GM12875 (cell line): Measurements from ENCODE around the gene LGI1.

ENCODE experiments used
- H3K4me3 ChIP-seq: one replicate; pipeline ENCODE4 v1.5.1; 2011; ENCODE audit warnings: low read depth, low read length, control low read depth
- CTCF ChIP-seq: IDR thresholded peaks from 2 replicates; pipeline ENCODE4 v1.5.1; 2011; ENCODE audit warnings: low read depth, mild to moderate bottlenecking, control low read depth, inconsistent platforms, low read length, moderate library complexity, borderline replicate concordance; ENCODE audit not compliant: insufficient read depth

The LGI1 gene

GRCh38 chr10:93777092-93777491, 19.4 kb downstream of the LGI1 start:
- H3K4me3 ChIP-seq = no peak overlapping the region
- TF ChIP-seq CTCF = no peak

DNA sequence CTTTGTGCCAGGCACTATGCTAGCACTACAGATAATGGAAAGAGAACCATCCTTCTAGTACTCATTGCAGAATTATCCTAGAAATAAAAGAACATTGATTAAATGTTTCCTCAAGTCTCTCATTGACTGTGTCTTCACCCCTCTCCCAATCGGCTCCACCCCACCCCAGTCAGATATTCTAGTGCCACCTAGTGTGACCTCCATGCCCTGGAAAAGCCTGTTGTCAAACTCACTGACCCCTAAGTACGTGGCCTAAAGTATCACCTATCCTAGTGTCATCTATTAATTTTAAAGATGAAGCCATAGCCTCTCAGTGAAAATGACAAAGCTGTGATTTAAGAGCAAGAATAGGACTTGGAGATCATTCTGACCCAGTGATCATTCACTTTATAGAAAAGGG, 26.3 kb downstream of the LGI1 start:
- TF ChIP-seq CTCF = no peak
- no peak overlapping the region for H3K4me3 ChIP-seq

- no peak overlapping the region for H3K4me3 ChIP-seq
- TF ChIP-seq CTCF = no peak
Observed at GRCh38 chr10:93788413-93789208, 30.9 kb downstream of the LGI1 start.

DNA sequence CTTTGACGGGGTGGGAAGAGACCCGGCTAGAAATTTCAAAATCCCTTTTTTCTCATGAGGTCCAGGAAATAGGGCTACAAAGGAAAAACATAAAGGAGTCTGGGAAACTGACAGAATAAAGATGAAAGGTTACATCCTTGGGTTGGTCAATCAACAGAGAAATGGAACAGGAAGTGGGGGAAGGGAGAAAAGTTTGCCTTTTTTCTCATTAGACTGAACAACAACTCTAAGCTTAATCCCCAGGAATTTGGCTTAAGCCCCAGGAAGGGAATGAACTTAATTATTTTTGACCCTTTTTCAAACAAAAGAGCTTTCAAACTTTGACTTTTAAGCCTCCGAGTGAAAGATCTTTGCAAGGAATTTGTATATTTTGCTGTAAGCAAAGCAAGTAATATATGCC, 32.7 kb downstream of the LGI1 start:
- H3K4me3 ChIP-seq = no peak overlapping the region
- no peak for TF ChIP-seq CTCF

DNA sequence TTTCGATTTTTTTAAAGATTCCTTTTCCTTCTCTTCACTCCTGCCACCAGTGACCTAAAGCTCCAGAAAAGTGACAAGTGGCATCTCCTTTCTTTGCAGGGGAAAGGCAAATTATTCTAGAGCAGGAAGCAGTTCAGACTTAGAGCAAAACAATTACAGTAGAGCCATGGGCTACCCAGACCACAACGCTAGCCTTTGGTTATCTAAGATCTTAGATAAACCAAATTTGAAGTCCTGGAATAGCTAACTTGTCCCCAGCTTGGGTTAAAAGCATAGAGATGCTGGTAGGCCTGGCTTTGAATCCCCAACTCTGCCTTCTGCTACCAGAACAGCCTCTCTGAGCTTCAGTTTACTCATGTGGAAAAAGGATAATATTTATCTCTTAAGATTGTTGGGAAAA, 38.4 kb downstream of the LGI1 start:
- TF ChIP-seq CTCF = no peak

DNA sequence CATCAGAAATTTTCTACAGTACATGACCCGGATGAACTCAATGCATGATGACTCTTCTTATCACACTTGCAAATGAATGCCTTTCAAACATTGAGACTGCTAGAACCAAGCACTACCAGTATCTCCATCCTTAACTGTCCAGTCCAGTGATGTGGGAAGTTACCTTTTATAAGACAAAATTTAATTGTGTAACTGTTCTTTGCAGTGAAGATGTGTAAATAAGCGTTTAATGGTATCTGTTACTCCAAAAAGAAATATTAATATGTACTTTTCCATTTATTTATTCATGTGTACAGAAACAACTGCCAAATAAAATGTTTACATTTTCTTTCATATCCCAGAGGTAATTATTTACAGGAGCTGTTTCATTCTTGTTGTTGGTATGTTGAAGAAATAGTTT, 40.1 kb downstream of the LGI1 start:
- no peak for TF ChIP-seq CTCF

More for the DNA sequence above, 38.4 kb downstream of the LGI1 start:
- H3K4me3 ChIP-seq = no peak overlapping the region

DNA sequence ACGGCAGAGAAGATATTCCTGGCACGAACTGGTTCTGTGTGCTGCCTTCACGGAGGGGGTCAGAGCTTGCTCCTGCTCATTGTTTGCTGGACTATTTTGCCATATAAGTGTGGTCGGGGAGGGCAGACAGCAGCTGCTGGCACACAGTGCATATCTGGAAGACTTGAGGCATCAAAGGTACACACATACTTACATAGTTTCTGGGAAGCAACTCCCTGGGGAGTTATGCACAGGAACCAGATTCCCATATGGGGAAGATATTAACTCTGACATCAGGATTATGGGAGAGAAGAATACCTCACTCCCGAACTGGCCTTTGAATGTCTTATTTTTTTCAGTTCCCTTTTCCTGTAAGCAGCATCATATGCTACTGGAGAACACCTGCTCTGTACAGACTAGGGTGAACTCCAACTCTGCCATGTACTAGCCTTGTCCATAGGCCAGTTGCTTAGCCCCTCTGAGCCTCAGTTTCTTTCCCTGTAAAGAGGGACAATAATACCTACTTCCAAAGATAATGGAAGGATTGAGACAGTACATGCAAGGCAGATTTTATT, 41.5 kb downstream of the LGI1 start:
- TF ChIP-seq CTCF = no peak
- no peak overlapping the region for H3K4me3 ChIP-seq

More for the DNA sequence above, 40.1 kb downstream of the LGI1 start:
- H3K4me3 ChIP-seq = no peak overlapping the region
